IMR-90 (cell line): Measurements from ENCODE around the gene OSBP2. TPM values are rescaled to one million over a fixed set of nuclear protein-coding genes. Genes with fewer than 3 reads are reported as not detected.

Source experiments
- ATAC-seq: fragments of 200-7000 bp; cut with Tn5 transposase; 2 replicates; pipeline ENCODE4 v1.9.1; 2020; ENCODE audit warnings: low read depth, mild to moderate bottlenecking, moderate library complexity
- BruUV-seq: library from RNA; stranded (reverse); fragments of 400-500 nt; replicated peaks from 2 replicates; lab custom pipeline; 2021; lab: Mats Ljungman, UMichigan
- CTCF ChIA-PET: fragments of 300-600 bp; formaldehyde crosslinking; extraction: SDS; loops from one replicate; lab custom pipeline; 2021; ENCODE audit warnings: antibody characterized with exemption; lab: Yijun Ruan, JAX
- POLR2A ChIA-PET: fragments of 300-600 bp; sonication (Branson Sonifier 250); formaldehyde crosslinking; loops from one replicate; lab custom pipeline; 2022; ENCODE audit warnings: antibody characterized with exemption; ENCODE audit not compliant: unreplicated experiment; lab: Charles Lee
- DNase-seq: peaks from one replicate; pipeline ENCODE4 v3.0.0; 2013
- H2AFZ ChIP-seq: replicated peaks from 2 replicates; pipeline ENCODE3; 2013; ENCODE audit warnings: low read length, mild to moderate bottlenecking; ENCODE audit not compliant: poor library complexity
- H2AK5ac ChIP-seq: 2 replicates; pipeline ENCODE4 v1.6.1; 2013; ENCODE audit warnings: low read depth, low read length, inconsistent platforms
- H2AK9ac ChIP-seq: replicated peaks from 2 replicates; pipeline ENCODE3; 2013; ENCODE audit warnings: mild to moderate bottlenecking, low read depth, low read length, moderate library complexity; ENCODE audit not compliant: poor library complexity
- H2BK120ac ChIP-seq: 2 replicates; pipeline ENCODE4 v1.6.1; 2013; ENCODE audit warnings: low read depth, low read length, inconsistent platforms
- H2BK15ac ChIP-seq: 3 replicates; pipeline ENCODE4 v1.6.1; 2013; ENCODE audit warnings: low read depth, low read length, inconsistent platforms
- H2BK20ac ChIP-seq: 2 replicates; pipeline ENCODE4 v1.6.1; 2013; ENCODE audit warnings: low read depth, mild to moderate bottlenecking, inconsistent platforms, low read length, moderate library complexity
- H2BK5ac ChIP-seq: 2 replicates; pipeline ENCODE4 v1.6.1; 2013; ENCODE audit warnings: mild to moderate bottlenecking, low read depth, low read length, inconsistent platforms; ENCODE audit not compliant: poor library complexity, severe bottlenecking
- H3K14ac ChIP-seq: replicated peaks from 2 replicates; pipeline ENCODE4 v1.6.1; 2013; ENCODE audit warnings: low read depth, low read length, inconsistent platforms
- H3K18ac ChIP-seq: 2 replicates; pipeline ENCODE4 v1.6.1; 2013; ENCODE audit warnings: low read depth, low read length, control low read depth
- H3K23ac ChIP-seq: 2 replicates; pipeline ENCODE4 v1.6.1; 2013; ENCODE audit warnings: low read depth, low read length, inconsistent platforms
- H3K27ac ChIP-seq: 2 replicates; pipeline ENCODE4 v1.5.1; 2013; ENCODE audit warnings: mild to moderate bottlenecking, control low read depth, low read length; ENCODE audit not compliant: insufficient read depth
- H3K27me3 ChIP-seq: 2 replicates; pipeline ENCODE4 v1.6.1; 2013; ENCODE audit warnings: low read length; ENCODE audit not compliant: control insufficient read depth, insufficient read depth
- H3K36me3 ChIP-seq: 2 replicates; pipeline ENCODE4 v1.6.1; 2013; ENCODE audit warnings: low read length, mixed read lengths; ENCODE audit not compliant: control insufficient read depth, insufficient read depth
- H3K4ac ChIP-seq: 2 replicates; pipeline ENCODE4 v1.6.1; 2013; ENCODE audit warnings: low read depth, low read length, inconsistent platforms
- H3K4me1 ChIP-seq: 2 replicates; pipeline ENCODE4 v1.6.1; 2013; ENCODE audit warnings: low read length, mixed read lengths; ENCODE audit not compliant: control insufficient read depth, insufficient read depth
- H3K4me2 ChIP-seq: 2 replicates; pipeline ENCODE4 v1.6.1; 2013; ENCODE audit warnings: low read depth, mild to moderate bottlenecking, control low read depth, low read length, moderate library complexity
- H3K4me3 ChIP-seq: 2 replicates; pipeline ENCODE4 v1.5.1; 2013; ENCODE audit warnings: low read depth, mild to moderate bottlenecking, control low read depth, low read length, moderate library complexity; ENCODE audit not compliant: insufficient read depth
- H3K56ac ChIP-seq: 2 replicates; pipeline ENCODE4 v1.6.1; 2013; ENCODE audit warnings: low read length, inconsistent platforms; ENCODE audit not compliant: insufficient read depth; ENCODE audit errors: extremely low read depth
- H3K79me1 ChIP-seq, 2 experiments: 2 replicates each; pipeline ENCODE4 v1.6.1; 2013; ENCODE audit warnings: low read length in 2 of 2, inconsistent platforms in 1 of 2, low read depth in 1 of 2
- H3K9ac ChIP-seq: 2 replicates; pipeline ENCODE4 v1.6.1; 2013; ENCODE audit warnings: low read depth, low read length, control low read depth
- H3K9me1 ChIP-seq: 2 replicates; pipeline ENCODE4 v1.6.1; 2013; ENCODE audit warnings: low read length, inconsistent platforms; ENCODE audit not compliant: insufficient read depth
- H3K9me3 ChIP-seq: 2 replicates; pipeline ENCODE4 v1.6.1; 2013; ENCODE audit warnings: low read length; ENCODE audit not compliant: control insufficient read depth, insufficient read depth
- H4K20me1 ChIP-seq: 2 replicates; pipeline ENCODE4 v1.6.1; 2013; ENCODE audit warnings: low read length, inconsistent platforms; ENCODE audit not compliant: insufficient read depth
- H4K5ac ChIP-seq: 2 replicates; pipeline ENCODE4 v1.6.1; 2013; ENCODE audit warnings: mild to moderate bottlenecking, low read depth, low read length, control low read depth
- H4K8ac ChIP-seq, 2 experiments: 2 replicates each; pipeline ENCODE4 v1.6.1; 2013; ENCODE audit warnings: low read depth in 2 of 2, low read length in 2 of 2, control low read depth in 1 of 2, inconsistent platforms in 1 of 2
- H4K91ac ChIP-seq: 2 replicates; pipeline ENCODE4 v1.6.1; 2013; ENCODE audit warnings: low read depth, low read length, inconsistent platforms; ENCODE audit not compliant: insufficient read depth
- BHLHE40 ChIP-seq: fragments of 150-350 bp; IDR thresholded peaks from 2 replicates; pipeline ENCODE4 v1.6.1; 2016; ENCODE audit warnings: mild to moderate bottlenecking, low read depth, low read length
- CEBPB ChIP-seq: IDR thresholded peaks from 2 replicates; pipeline ENCODE4 v1.6.1; 2012; ENCODE audit warnings: low read depth, low read length, improper control_type of control experiment
- CHD1 ChIP-seq: IDR thresholded peaks from 2 replicates; pipeline ENCODE4 v1.6.1; 2012; ENCODE audit warnings: low read depth, low read length, improper control_type of control experiment
- FOS ChIP-seq: fragments of 150-350 bp; IDR thresholded peaks from 2 replicates; pipeline ENCODE4 v1.6.1; 2016; ENCODE audit warnings: low read depth, low read length
- MAFK ChIP-seq: IDR thresholded peaks from 2 replicates; pipeline ENCODE4 v1.6.1; 2012; ENCODE audit warnings: low read depth, low read length, improper control_type of control experiment
- MAZ ChIP-seq: IDR thresholded peaks from 2 replicates; pipeline ENCODE4 v1.6.1; 2012; ENCODE audit warnings: low read depth, mild to moderate bottlenecking, low read length, improper control_type of control experiment, moderate library complexity, borderline replicate concordance
- MXI1 ChIP-seq: IDR thresholded peaks from 2 replicates; pipeline ENCODE4 v1.6.1; 2012; ENCODE audit warnings: low read depth, mild to moderate bottlenecking, low read length, moderate library complexity, borderline replicate concordance
- NFE2L2 ChIP-seq: fragments of 150-350 bp; IDR thresholded peaks from 2 replicates; pipeline ENCODE4 v1.6.1; 2016; ENCODE audit warnings: low read depth, mild to moderate bottlenecking, low read length
- POLR2A ChIP-seq: IDR thresholded peaks from 2 replicates; pipeline ENCODE4 v1.6.1; 2012; ENCODE audit warnings: mild to moderate bottlenecking, low read depth, low read length
- RAD21 ChIP-seq: IDR thresholded peaks from 2 replicates; pipeline ENCODE4 v1.6.1; 2012; ENCODE audit warnings: low read length, improper control_type of control experiment
- RCOR1 ChIP-seq: IDR thresholded peaks from 2 replicates; pipeline ENCODE4 v1.6.1; 2012; ENCODE audit warnings: mild to moderate bottlenecking, low read length, improper control_type of control experiment; ENCODE audit not compliant: insufficient replicate concordance
- RFX5 ChIP-seq: IDR thresholded peaks from 2 replicates; pipeline ENCODE4 v1.8.0; 2012; ENCODE audit warnings: low read depth, mild to moderate bottlenecking, low read length, moderate library complexity
- SMC3 ChIP-seq: fragments of 150-350 bp; IDR thresholded peaks from 2 replicates; pipeline ENCODE4 v1.6.1; 2016; ENCODE audit warnings: low read depth, mild to moderate bottlenecking, antibody characterized with exemption, low read length, moderate library complexity
- WGBS, 2 experiments: methylation state at CpG; one replicate each; pipeline versions ENCODE4 v1.1.5 to v1.1.7; 2013; ENCODE audit warnings: missing lambda C conversion rate in 2 of 2; ENCODE audit not compliant: insufficient read length in 1 of 2; ENCODE audit errors: extremely low coverage in 2 of 2; 5-methylcytosine and 5-hydroxymethylcytosine counted together
- dilution Hi-C: fragments of 300-500 bp; cut with HindIII; formaldehyde crosslinking; loops from one replicate; pipeline ENCODE4 v1.14.3; 2018; ENCODE audit warnings: low sequenced_read_pairs; ENCODE audit not compliant: unreplicated experiment
- in situ Hi-C: fragments of 300-500 bp; cut with MboI; formaldehyde crosslinking; loops from 3 replicates; pipeline ENCODE4 v1.14.3; 2019; ENCODE audit warnings: low sequenced_read_pairs, inconsistent platforms, mixed read lengths
- intact Hi-C: fragments of 100-400 bp; cut with micrococcal nuclease; formaldehyde crosslinking; loops from 2 replicates; pipeline ENCODE4 v1.10.0; 2022
- polyA plus RNA-seq, 3 experiments: library from polyadenylated mRNA; depleted of rRNA; stranded (reverse); fragments of >200 nt; gene quantifications; 2 replicates each; pipeline ENCODE4 v1.2.3, GENCODE V29; 2012; ENCODE audit warnings: low replicate concordance in 1 of 3
- total RNA-seq: library from RNA; depleted of rRNA; stranded (reverse); fragments of >200 nt; gene quantifications from 2 replicates; pipeline ENCODE4 v1.2.3, GENCODE V29; 2012
- TF ChIP-seq, protein P1 (sequence below): fragments of 150-350 bp; IDR thresholded peaks from 2 replicates; pipeline ENCODE4 v1.6.1; 2017; ENCODE audit warnings: mild to moderate bottlenecking, antibody characterized with exemption, low read length, low read depth
- TF ChIP-seq, protein P2 (sequence below): fragments of 150-350 bp; IDR thresholded peaks from 2 replicates; pipeline ENCODE4 v1.6.1; 2016; ENCODE audit warnings: low read depth, mild to moderate bottlenecking, low read length, moderate library complexity, borderline replicate concordance
- TF ChIP-seq, protein P3 (sequence below): conservative IDR thresholded peaks from 2 replicates; pipeline ENCODE4 v1.5.1; 2012; ENCODE audit warnings: mild to moderate bottlenecking, low read depth, low read length, improper control_type of control experiment

The OSBP2 gene
- total and polyA plus RNA-seq, 2 of the 4 experiments (the other 2 are of a cell fraction): 1.8 to 2.2 TPM

DNA sequence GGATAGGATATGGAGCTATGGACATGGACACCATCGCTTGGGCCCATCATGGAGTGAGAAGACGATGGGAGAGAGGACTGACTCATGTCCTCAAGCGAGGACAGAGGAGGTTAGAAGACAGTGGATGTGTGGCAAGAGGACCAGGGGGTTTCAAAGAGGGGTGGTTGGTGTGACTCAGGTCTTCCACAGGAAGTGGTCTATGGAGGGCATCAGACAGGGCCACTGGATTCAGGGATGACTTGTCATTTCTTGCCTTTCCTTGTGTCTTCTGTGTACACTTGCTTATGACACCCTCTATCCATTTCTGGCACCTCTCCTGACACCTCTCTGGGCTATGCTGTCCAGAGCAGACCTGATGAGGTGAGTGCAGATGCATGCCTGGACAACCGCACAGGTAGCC is 115.4 kb downstream of the OSBP2 start:
- Histone ChIP-seq H3K9me3 (no peaks in the 10 kb centered on the region), H2BK5ac (no peak overlapping the region), H4K91ac (no peak overlapping the region), H3K79me1 (no peaks in the 10 kb centered on the region), H2BK20ac (no peak overlapping the region), H3K4ac (no peak overlapping the region), H3K18ac (no peak overlapping the region), H3K4me3 (no peak overlapping the region), H3K4me1 (peaks cover 3% of the 10 kb centered on the region; the same call in 1 of the 2 replicates), H3K14ac (no peak overlapping the region), H3K9ac (no peak overlapping the region), H2AK5ac (no peak overlapping the region), H3K27me3 (no peaks in the 10 kb centered on the region), H2AFZ (no peak overlapping the region), H3K4me2 (no peak overlapping the region), H3K23ac (no peak overlapping the region), H4K20me1 (peaks cover 7% of the 10 kb centered on the region; the same call in 1 of the 2 replicates), H3K56ac (no peak overlapping the region), H4K8ac (no peak overlapping the region), H3K36me3 (no peaks in the 10 kb centered on the region), H2BK120ac (no peak overlapping the region), H2BK15ac (no peak overlapping the region), H3K9me1 (peaks cover 5% of the 10 kb centered on the region), H4K5ac (no peak overlapping the region), H3K27ac (no peak overlapping the region), H2AK9ac (no peak overlapping the region)
- in situ Hi-C loops: no loop called here
- 87% methylated on average over 2 of the region's 4 CpGs; no CpG with 5 or more reads in 1 of the 2 experiments for WGBS, 2 experiments
- ChIA-PET POLR2A (no interaction called here), CTCF (no interaction called here)
- dilution Hi-C loops: no loop called here
- ATAC-seq: no peak
- TF ChIP-seq SMC3 (no peak), RCOR1 (no peak), CEBPB (no peak), MAFK (no peak), POLR2A (no peak), RAD21 (no peak), MAZ (no peak), RFX5 (no peak), MXI1 (no peak), BHLHE40 (no peak), CHD1 (no peak), NFE2L2 (no peak), FOS (no peak)
- TF ChIP-seq, protein P1, sequence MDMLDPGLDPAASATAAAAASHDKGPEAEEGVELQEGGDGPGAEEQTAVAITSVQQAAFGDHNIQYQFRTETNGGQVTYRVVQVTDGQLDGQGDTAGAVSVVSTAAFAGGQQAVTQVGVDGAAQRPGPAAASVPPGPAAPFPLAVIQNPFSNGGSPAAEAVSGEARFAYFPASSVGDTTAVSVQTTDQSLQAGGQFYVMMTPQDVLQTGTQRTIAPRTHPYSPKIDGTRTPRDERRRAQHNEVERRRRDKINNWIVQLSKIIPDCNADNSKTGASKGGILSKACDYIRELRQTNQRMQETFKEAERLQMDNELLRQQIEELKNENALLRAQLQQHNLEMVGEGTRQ: no peak
- TF ChIP-seq, protein P2, sequence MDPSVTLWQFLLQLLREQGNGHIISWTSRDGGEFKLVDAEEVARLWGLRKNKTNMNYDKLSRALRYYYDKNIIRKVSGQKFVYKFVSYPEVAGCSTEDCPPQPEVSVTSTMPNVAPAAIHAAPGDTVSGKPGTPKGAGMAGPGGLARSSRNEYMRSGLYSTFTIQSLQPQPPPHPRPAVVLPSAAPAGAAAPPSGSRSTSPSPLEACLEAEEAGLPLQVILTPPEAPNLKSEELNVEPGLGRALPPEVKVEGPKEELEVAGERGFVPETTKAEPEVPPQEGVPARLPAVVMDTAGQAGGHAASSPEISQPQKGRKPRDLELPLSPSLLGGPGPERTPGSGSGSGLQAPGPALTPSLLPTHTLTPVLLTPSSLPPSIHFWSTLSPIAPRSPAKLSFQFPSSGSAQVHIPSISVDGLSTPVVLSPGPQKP: no peak
- TF ChIP-seq, protein P3, sequence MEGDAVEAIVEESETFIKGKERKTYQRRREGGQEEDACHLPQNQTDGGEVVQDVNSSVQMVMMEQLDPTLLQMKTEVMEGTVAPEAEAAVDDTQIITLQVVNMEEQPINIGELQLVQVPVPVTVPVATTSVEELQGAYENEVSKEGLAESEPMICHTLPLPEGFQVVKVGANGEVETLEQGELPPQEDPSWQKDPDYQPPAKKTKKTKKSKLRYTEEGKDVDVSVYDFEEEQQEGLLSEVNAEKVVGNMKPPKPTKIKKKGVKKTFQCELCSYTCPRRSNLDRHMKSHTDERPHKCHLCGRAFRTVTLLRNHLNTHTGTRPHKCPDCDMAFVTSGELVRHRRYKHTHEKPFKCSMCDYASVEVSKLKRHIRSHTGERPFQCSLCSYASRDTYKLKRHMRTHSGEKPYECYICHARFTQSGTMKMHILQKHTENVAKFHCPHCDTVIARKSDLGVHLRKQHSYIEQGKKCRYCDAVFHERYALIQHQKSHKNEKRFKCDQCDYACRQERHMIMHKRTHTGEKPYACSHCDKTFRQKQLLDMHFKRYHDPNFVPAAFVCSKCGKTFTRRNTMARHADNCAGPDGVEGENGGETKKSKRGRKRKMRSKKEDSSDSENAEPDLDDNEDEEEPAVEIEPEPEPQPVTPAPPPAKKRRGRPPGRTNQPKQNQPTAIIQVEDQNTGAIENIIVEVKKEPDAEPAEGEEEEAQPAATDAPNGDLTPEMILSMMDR: no peak
- intact Hi-C loops: no loop called here
- no TSS peak for BruUV-seq
- no peak for DNase-seq
